BLaER1 treated with 17β-estradiol and CSF1 and Interleukin-3, amounts not matched to agents 10 nM and 100 nM (cell line): Measurements from ENCODE around the gene NENF.
"Not testable (repeated sequence)": the region's sequence is repeated elsewhere in the genome, so short reads cannot be mapped to it uniquely, and the experiment has no call there.

Experiments used
- H3K27ac ChIP-seq, 11 experiments: shearing (Covaris generic); formaldehyde crosslinking; 2 replicates each; pipeline ENCODE4 v1.8.1; 2022
- H3K27me3 ChIP-seq, 11 experiments: shearing (Covaris generic); formaldehyde crosslinking; 2 replicates each; pipeline ENCODE4 v1.8.1; 2022
- H3K36me3 ChIP-seq, 11 experiments: shearing (Covaris generic); formaldehyde crosslinking; 2 replicates each; pipeline ENCODE4 v1.8.1; 2022
- H3K4me1 ChIP-seq, 10 experiments: shearing (Covaris generic); formaldehyde crosslinking; 2 replicates each; pipeline ENCODE4 v1.8.1; 2022
- H3K4me2 ChIP-seq, 11 experiments: shearing (Covaris generic); formaldehyde crosslinking; 2 replicates each; pipeline ENCODE4 v1.8.1; 2022
- H3K4me3 ChIP-seq, 10 experiments: shearing (Covaris generic); formaldehyde crosslinking; 2 replicates each; pipeline ENCODE4 v1.8.1; 2022
- H3K9ac ChIP-seq, 11 experiments: shearing (Covaris generic); formaldehyde crosslinking; 2 replicates each; pipeline ENCODE4 v1.8.1; 2022
- H3K9me3 ChIP-seq, 11 experiments: shearing (Covaris generic); formaldehyde crosslinking; replicated peaks in 1 of 11; 2 replicates each; pipeline ENCODE4 v1.8.1; 2022
- H4K20me1 ChIP-seq, 11 experiments: shearing (Covaris generic); formaldehyde crosslinking; 2 replicates each; pipeline ENCODE4 v1.8.1; 2022
- Cebpa-rat ChIP-seq, 11 experiments: shearing (Covaris generic); IDR thresholded peaks; 2 replicates each; pipeline ENCODE4 v1.8.1; 2022

The NENF gene

DNA sequence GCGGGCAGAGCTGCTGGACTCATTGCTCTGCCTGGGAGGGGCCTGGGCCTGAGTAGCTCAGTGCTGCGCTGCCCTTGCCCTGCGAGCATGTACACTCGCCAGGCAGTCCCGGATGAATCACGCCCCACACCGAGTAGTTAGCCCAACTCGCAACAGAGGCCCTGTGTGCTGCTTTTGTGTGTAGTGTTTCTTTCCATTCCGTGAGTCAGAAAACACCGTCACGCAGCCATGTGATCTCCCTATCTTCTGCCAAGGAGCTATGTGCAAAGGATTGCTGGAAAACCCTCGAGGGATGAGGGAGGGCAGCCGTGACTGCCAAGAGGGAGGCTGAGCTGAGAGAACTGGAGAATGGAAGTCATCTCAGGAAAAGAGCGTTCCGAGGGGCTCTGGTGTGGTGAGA is 37.3 kb downstream of the NENF start:
- no peaks in the 10 kb centered on the region for H3K36me3 ChIP-seq
- no peak overlapping the region for H3K9ac ChIP-seq
- no peak for TF ChIP-seq Cebpa-rat (IDR thresholded peaks at IDR 0.05)
- H3K4me3 ChIP-seq = no peak overlapping the region
- peaks cover 16 to 43% (median 33%) of the 10 kb centered on the region in 10 experiments for H3K4me1 ChIP-seq
- no peaks in the 10 kb centered on the region for H3K27me3 ChIP-seq
- no peaks in the 10 kb centered on the region for H3K9me3 ChIP-seq
- no peaks in the 10 kb centered on the region for H4K20me1 ChIP-seq
- no peak overlapping the region for H3K27ac ChIP-seq
- no peak overlapping the region for H3K4me2 ChIP-seq

DNA sequence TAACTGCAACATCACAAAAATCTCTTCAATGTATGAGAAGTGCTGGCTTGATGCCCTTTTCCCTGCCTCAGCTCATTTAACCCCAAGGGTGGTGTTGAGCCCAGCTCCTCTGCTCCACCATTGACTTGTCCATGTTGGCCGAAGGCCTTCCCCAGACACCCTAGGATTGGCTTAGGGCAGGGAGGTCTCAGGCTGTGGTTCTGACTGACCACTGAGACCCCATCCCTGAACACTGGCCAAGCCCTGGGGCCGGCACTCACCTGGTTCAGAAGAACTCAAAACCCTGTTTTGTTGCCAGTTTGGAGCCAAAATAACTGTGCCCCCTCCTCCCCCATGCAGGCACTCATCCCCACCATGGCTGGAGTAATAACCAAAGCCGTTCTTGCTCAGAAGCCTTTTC is 38.6 kb downstream of the NENF start:
- H3K27me3 ChIP-seq = no peaks in the 10 kb centered on the region
- H3K4me1 ChIP-seq = peaks cover 16 to 30% (median 24%) of the 10 kb centered on the region in 10 experiments
- no peaks in the 10 kb centered on the region for H4K20me1 ChIP-seq
- no peak overlapping the region for H3K4me2 ChIP-seq
- no peak for TF ChIP-seq Cebpa-rat (IDR thresholded peaks at IDR 0.05)
- H3K27ac ChIP-seq = no peak overlapping the region
- no peaks in the 10 kb centered on the region for H3K36me3 ChIP-seq
- H3K9me3 ChIP-seq = no peaks in the 10 kb centered on the region
- no peak overlapping the region for H3K4me3 ChIP-seq
- no peak overlapping the region for H3K9ac ChIP-seq

GRCh38 chr1:212471891-212472675 is 39.4 kb downstream of the NENF start:
- no peaks in the 10 kb centered on the region for H3K36me3 ChIP-seq
- H3K27me3 ChIP-seq = no peaks in the 10 kb centered on the region
- H3K9ac ChIP-seq = no peak overlapping the region
- no peaks in the 10 kb centered on the region for H4K20me1 ChIP-seq
- peak overlapping the region in 2 of 11 experiments; percentile 4 to 19; a peak in 1 of 22 replicates for H3K4me2 ChIP-seq
- peaks cover 11 to 22% (median 16%) of the 10 kb centered on the region in 10 experiments for H3K4me1 ChIP-seq
- no peaks in the 10 kb centered on the region for H3K9me3 ChIP-seq
- TF ChIP-seq Cebpa-rat (IDR thresholded peaks at IDR 0.05) = no peak
- H3K27ac ChIP-seq = no peak overlapping the region
- H3K4me3 ChIP-seq = no peak overlapping the region

- no peak overlapping the region for H3K9ac ChIP-seq
- no peaks in the 10 kb centered on the region for H3K27me3 ChIP-seq
- TF ChIP-seq Cebpa-rat (IDR thresholded peaks at IDR 0.05) = no peak
- H3K36me3 ChIP-seq = no peaks in the 10 kb centered on the region
- no peak overlapping the region for H3K27ac ChIP-seq
- H3K4me2 ChIP-seq = no peak overlapping the region
- no peaks in the 10 kb centered on the region for H3K9me3 ChIP-seq
- H3K4me1 ChIP-seq = peaks cover 3 to 16% (median 9%) of the 10 kb centered on the region in 10 experiments; a peak in 12 of 20 replicates
- H4K20me1 ChIP-seq = no peaks in the 10 kb centered on the region
- H3K4me3 ChIP-seq = no peak overlapping the region
Measured at GRCh38 chr1:212473729-212474128, 41.0 kb downstream of the NENF start.

GRCh38 chr1:212475151-212475550 is 42.4 kb downstream of the NENF start:
- H3K27me3 ChIP-seq = no peaks in the 10 kb centered on the region
- no peaks in the 10 kb centered on the region for H3K36me3 ChIP-seq
- H3K4me3 ChIP-seq = no peak overlapping the region
- no peak overlapping the region for H3K4me2 ChIP-seq
- no peaks in the 10 kb centered on the region for H4K20me1 ChIP-seq
- H3K9ac ChIP-seq = no peak overlapping the region
- H3K4me1 ChIP-seq = peaks cover 3 to 16% (median 9%) of the 10 kb centered on the region in 10 experiments; a peak in 12 of 20 replicates
- H3K27ac ChIP-seq = no peak overlapping the region
- no peaks in the 10 kb centered on the region for H3K9me3 ChIP-seq
- no peak for TF ChIP-seq Cebpa-rat (IDR thresholded peaks at IDR 0.05)

DNA sequence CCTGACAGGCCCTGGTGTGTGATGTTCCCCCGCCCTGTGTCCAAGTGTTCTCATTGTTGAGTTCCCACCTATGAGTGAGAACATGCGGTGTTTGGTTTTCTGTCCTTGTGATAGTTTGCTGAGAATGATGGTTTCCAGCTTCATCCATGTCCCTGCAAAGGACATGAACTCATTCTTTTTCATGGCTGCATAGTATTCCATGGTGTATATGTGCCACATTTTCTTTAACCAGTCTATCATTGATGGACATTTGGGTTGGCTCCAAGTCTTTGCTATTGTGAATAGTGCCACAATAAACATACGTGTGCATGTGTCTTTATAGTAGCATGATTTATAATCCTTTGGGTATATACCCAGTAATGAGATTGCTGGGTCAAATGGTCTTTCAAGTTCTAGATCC is 43.1 kb downstream of the NENF start:
- H3K9me3 ChIP-seq = not testable (repeated sequence)

DNA sequence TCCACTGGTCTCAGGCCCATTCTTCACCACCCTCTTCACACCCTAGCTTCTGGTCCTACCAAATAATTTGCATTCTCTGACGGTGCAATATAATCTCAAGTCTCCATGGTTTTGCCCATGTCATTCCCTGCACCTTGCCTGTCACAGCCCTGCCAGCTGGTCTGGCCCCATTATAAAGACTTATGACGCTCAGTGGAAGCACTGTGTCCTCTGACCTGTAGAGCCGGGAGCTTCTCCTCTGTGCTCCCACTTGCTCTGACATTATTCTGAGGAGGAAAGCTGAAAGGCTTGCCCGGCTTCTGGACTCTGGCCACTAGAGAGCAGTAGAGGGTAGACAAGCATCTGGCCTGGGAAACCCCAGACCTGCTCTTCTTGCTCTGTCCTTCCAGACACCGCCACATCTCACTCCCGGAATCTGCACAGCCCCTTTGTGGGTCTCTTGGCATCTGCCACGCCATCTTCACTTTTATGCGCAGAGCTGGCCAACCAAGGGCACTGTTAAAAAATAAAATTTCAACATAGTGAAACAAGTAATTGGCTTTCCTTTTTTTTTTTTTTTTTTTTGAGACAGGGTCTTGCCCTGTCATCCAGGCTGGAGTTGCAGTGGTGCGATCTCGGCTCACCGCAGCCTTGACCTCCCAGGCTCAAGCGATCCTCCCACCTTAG is 44.4 kb downstream of the NENF start:
- no peaks in the 10 kb centered on the region for H4K20me1 ChIP-seq
- 0 out of 22 replicates have a peak overlapping the region, but pooled peaks of 1 of the 11 experiments have one; percentile 37 for H3K9ac ChIP-seq
- H3K4me2 ChIP-seq = peak overlapping the region in 3 of 11 experiments; percentile 20 to 55 (median 47); a peak in 4 of 22 replicates
- H3K4me3 ChIP-seq = no peak overlapping the region
- H3K27ac ChIP-seq = no peak overlapping the region
- H3K36me3 ChIP-seq = no peaks in the 10 kb centered on the region
- no peaks in the 10 kb centered on the region for H3K9me3 ChIP-seq
- no peak for TF ChIP-seq Cebpa-rat (IDR thresholded peaks at IDR 0.05)
- H3K4me1 ChIP-seq = peaks cover 3 to 20% (median 9%) of the 10 kb centered on the region in 10 experiments; a peak in 13 of 20 replicates
- H3K27me3 ChIP-seq = no peaks in the 10 kb centered on the region

More for the DNA sequence above, 43.1 kb downstream of the NENF start:
- not testable (repeated sequence) for H3K4me2 ChIP-seq, H3K4me3 ChIP-seq, H3K27me3 ChIP-seq, H3K36me3 ChIP-seq, H3K27ac ChIP-seq, H4K20me1 ChIP-seq, H3K9ac ChIP-seq
- peaks cover 3 to 16% (median 9%) of the 10 kb centered on the region in 10 experiments; a peak in 13 of 20 replicates for H3K4me1 ChIP-seq

DNA sequence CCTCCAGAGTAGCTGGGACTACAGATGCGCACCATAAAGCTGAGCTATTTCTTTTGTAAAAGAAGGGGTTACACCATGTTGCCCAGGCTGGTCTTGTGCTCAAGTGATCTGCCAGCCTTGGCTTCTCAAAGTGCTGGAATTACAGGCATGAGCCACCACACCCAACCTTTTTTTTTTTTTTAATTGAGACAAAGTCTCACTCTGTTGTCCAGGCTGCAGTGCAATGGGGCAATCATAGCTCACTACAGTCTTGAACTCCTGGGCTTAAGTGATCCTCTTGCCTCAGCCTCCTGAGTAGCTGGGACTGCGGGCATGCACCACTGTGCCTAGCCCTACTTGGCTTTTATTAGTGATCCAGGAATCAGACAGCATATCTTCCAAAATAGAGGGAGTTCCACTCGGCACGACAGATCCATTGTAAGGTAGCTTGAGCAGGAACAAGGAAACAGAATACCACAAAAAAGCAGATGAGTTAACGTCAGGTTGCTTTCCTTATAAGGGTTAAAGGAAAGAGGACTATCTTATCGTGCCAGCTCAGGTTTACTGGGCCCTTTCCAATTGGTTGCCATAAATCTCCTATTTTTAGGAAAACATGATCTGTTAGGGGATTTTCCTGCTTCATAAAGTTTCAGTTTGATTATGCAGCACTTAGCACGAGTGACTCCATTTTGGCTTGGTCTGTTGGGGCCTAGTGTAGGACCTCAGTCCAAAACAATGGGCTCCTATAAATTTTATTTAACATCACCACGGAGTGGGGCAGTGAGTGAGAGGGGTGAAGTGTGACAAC is 45.2 kb downstream of the NENF start:
- H3K9ac ChIP-seq = 0 out of 22 replicates have a peak overlapping the region, but pooled peaks of 2 of the 11 experiments have one; percentile 29 to 37
- H3K9me3 ChIP-seq = no peaks in the 10 kb centered on the region
- peak overlapping the region in 3 of 11 experiments; percentile 20 to 55 (median 47); a peak in 4 of 22 replicates for H3K4me2 ChIP-seq
- no peak for TF ChIP-seq Cebpa-rat (IDR thresholded peaks at IDR 0.05)
- H3K27ac ChIP-seq = no peak overlapping the region
- H3K4me1 ChIP-seq = peaks cover 3 to 27% (median 7%) of the 10 kb centered on the region in 10 experiments; a peak in 15 of 20 replicates
- no peaks in the 10 kb centered on the region for H4K20me1 ChIP-seq
- H3K36me3 ChIP-seq = no peaks in the 10 kb centered on the region
- H3K4me3 ChIP-seq = no peak overlapping the region
- H3K27me3 ChIP-seq = no peaks in the 10 kb centered on the region
